Measurements from ENCODE around the gene UPF2. TPM values are rescaled to one million over a fixed set of nuclear protein-coding genes. Genes with fewer than 3 reads are reported as not detected.

UPF2 gene
- total RNA-seq, 1 donor from 2014 or later, result 16.1 TPM

- Histone ChIP-seq H3K36me3 (ENCODE audit: control insufficient read depth, insufficient read depth, low read length) (peaks cover 5% of the 10 kb centered on the region), H3K27me3 (ENCODE audit: control insufficient read depth, insufficient read depth, low read length) (no peaks in the 10 kb centered on the region), H3K4me3 (ENCODE audit: low read depth, low read length) (no peak overlapping the region)
- no peak for DNase-seq (ENCODE audit: low read depth)
- TF ChIP-seq CTCF (IDR thresholded peaks at IDR 0.05; ENCODE audit: insufficient read depth, low read length, severe bottlenecking), result no peak
- no peak for FAIRE-seq
Observed at GRCh38 chr10:11934262-11934661, 108.3 kb downstream of the UPF2 start.

- DNase-seq (ENCODE audit: low read depth) (no peak), FAIRE-seq (no peak)
- no peak overlapping the region for H3K4me3 ChIP-seq (ENCODE audit: low read depth, low read length)
- TF ChIP-seq CTCF (IDR thresholded peaks at IDR 0.05; ENCODE audit: insufficient read depth, low read length, severe bottlenecking), result no peak
- no peaks in the 10 kb centered on the region for H3K27me3 ChIP-seq (ENCODE audit: control insufficient read depth, insufficient read depth, low read length)
- peaks cover 6% of the 10 kb centered on the region for H3K36me3 ChIP-seq (ENCODE audit: control insufficient read depth, insufficient read depth, low read length)
Observed at GRCh38 chr10:11933577-11934223, 108.9 kb downstream of the UPF2 start.

- FAIRE-seq, result no peak
- Histone ChIP-seq H3K27me3 (ENCODE audit: control insufficient read depth, insufficient read depth, low read length) (no peaks in the 10 kb centered on the region), H3K36me3 (ENCODE audit: control insufficient read depth, insufficient read depth, low read length) (peaks cover 5% of the 10 kb centered on the region)
Observed at GRCh38 chr10:11931038-11931437, 111.6 kb downstream of the UPF2 start.

GRCh38 chr10:11930312-11930978 lies 112.2 kb downstream of the UPF2 start:
- no peak for TF ChIP-seq CTCF (IDR thresholded peaks at IDR 0.05; ENCODE audit: insufficient read depth, low read length, severe bottlenecking)
- DNase-seq (ENCODE audit: low read depth) (no peak), FAIRE-seq (no peak)
- Histone ChIP-seq H3K36me3 (ENCODE audit: control insufficient read depth, insufficient read depth, low read length) (peaks cover 3% of the 10 kb centered on the region), H3K27me3 (ENCODE audit: control insufficient read depth, insufficient read depth, low read length) (no peaks in the 10 kb centered on the region), H3K4me3 (ENCODE audit: low read depth, low read length) (no peak overlapping the region)

More at GRCh38 chr10:11931038-11931437, 111.6 kb downstream of the UPF2 start:
- TF ChIP-seq CTCF (IDR thresholded peaks at IDR 0.05; ENCODE audit: insufficient read depth, low read length, severe bottlenecking), result no peak
- DNase-seq (ENCODE audit: low read depth), result no peak
- H3K4me3 ChIP-seq (ENCODE audit: low read depth, low read length), result no peak overlapping the region

- no peak for TF ChIP-seq CTCF (IDR thresholded peaks at IDR 0.05; ENCODE audit: insufficient read depth, low read length, severe bottlenecking)
- FAIRE-seq (no peak), DNase-seq (ENCODE audit: low read depth) (no peak)
- H3K4me3 ChIP-seq (ENCODE audit: low read depth, low read length), result no peak overlapping the region
- H3K27me3 ChIP-seq (ENCODE audit: control insufficient read depth, insufficient read depth, low read length), result no peaks in the 10 kb centered on the region
- H3K36me3 ChIP-seq (ENCODE audit: control insufficient read depth, insufficient read depth, low read length), result peaks cover 4% of the 10 kb centered on the region
Observed at GRCh38 chr10:11927746-11928145, 114.9 kb downstream of the UPF2 start.
